ENCODE data around the gene SYT17.

SYT17 gene

GRCh38 chr16:19283637-19284036 lies 115.6 kb downstream of the SYT17 start:
- Histone ChIP-seq H3K9me3 (ENCODE audit: control insufficient read depth, insufficient read depth, low read depth, low read length) (no peaks in the 10 kb centered on the region), H3K36me3 (ENCODE audit: control insufficient read depth in 2 of 2, insufficient read depth in 1 of 2, low read length in 2 of 2) (no peaks in the 10 kb centered on the region), H3K27ac (ENCODE audit: extremely low read depth, low read depth, low read length) (no peak overlapping the region), H3K4me1 (ENCODE audit: control insufficient read depth, insufficient read depth, low read length) (no peaks in the 10 kb centered on the region), H3K4me3 (ENCODE audit: low read depth, low read length) (no peak overlapping the region)
- CTCF ChIA-PET, result interaction anchor here (0.6 kb wide), 1 partner anchor 303 kb away, joined by 3 read pairs; no protein-coding TSS in a partner anchor
- POLR2A ChIA-PET, result no interaction called here
- TF ChIP-seq SCRT2 (tag by site-specific recombination; IDR thresholded peaks at IDR 0.05) (no peak), ZNF561 (tag by site-specific recombination; IDR thresholded peaks at IDR 0.05; ENCODE audit: borderline replicate concordance) (no peak), AEBP2 (tag by site-specific recombination; IDR thresholded peaks at IDR 0.05; ENCODE audit: borderline replicate concordance) (no peak), ZNF530 (tag by site-specific recombination; IDR thresholded peaks at IDR 0.05; ENCODE audit: low read depth) (no peak), ZNF26 (tag by site-specific recombination; IDR thresholded peaks at IDR 0.05) (no peak), ZNF24 (tag by site-specific recombination; IDR thresholded peaks at IDR 0.05) (no peak), SP2 (tag by site-specific recombination; IDR thresholded peaks at IDR 0.05) (no peak), ZNF121 (tag by site-specific recombination; IDR thresholded peaks at IDR 0.05) (no peak), ZNF549 (tag by site-specific recombination; IDR thresholded peaks at IDR 0.05) (no peak), ZNF791 (tag by site-specific recombination; IDR thresholded peaks at IDR 0.05) (no peak), ZNF18 (tag by site-specific recombination; IDR thresholded peaks at IDR 0.05) (no peak), ZNF580 (tag by site-specific recombination; IDR thresholded peaks at IDR 0.05) (no peak), ZNF132 (tag by site-specific recombination; IDR thresholded peaks at IDR 0.05; ENCODE audit: borderline replicate concordance) (no peak), ZNF518A (tag by site-specific recombination; conservative IDR thresholded peaks at IDR 0.05; ENCODE audit: low read depth) (no peak), ZNF146 (tag by site-specific recombination; IDR thresholded peaks at IDR 0.05) (no peak), RBAK (tag by site-specific recombination; IDR thresholded peaks at IDR 0.05) (no peak), ZFP69B (tag by site-specific recombination; IDR thresholded peaks at IDR 0.05) (no peak)
